ENCODE measurements around the gene LRRC3C.

GRCh38 chr17:39894681-39895376, 32.7 kb upstream of the LRRC3C start:
- TF ChIP-seq CTCF (IDR thresholded peaks at IDR 0.05) (no peak), EZH2phosphoT487 (IDR thresholded peaks at IDR 0.05) (no peak)

All from neural progenitor cell (in vitro differentiated cells).